Measurements from ENCODE around the gene JPH2.
"Not testable (repeated sequence)": the region's sequence is repeated elsewhere in the genome, so short reads cannot be mapped to it uniquely, and the experiment has no call there.

The JPH2 gene

DNA sequence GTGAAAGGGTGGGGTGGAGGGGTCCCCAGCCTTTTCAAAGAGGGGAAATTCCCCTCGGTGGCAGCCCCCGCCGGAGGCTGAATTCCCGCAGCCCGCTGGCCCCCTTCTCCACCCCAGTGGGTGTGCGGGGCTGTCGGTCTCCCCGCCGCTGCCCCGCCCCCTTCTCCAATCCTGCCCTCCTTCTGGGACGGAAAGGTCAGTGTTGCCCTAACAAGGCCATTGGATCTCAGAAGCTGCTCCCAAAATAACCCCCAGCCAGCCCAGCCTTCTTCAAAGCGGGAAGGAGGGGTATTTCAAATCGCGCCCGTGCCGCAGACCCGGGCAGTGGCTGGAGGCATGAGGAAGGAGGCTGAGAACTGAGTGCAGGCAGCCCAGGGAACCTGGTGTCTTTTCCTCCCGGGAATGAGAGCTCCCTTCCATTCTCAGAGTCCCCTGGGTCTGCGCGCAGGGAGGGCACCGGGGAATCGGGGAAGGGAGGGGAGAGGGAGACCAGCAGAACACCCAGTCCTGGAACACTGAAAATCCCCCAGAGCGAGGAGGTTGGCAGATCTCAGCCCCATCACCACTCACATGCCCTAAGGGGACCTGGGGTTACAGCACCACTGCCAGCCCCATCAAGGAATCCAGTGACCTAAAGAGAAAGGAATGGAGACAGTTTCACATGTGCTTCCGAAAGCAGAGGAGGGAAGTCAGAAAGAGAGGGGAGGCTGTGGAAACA is at the start of gene JPH2:
Gene JPH2 (minus strand): TSS at position 135 of the 718 bp plus-strand sequence. CDS start 483 bp downstream, outside the sequence.
- DNase-seq (ENCODE audit: low read depth, low spot score): peak; percentile 84

- no peak for DNase-seq (ENCODE audit: low read depth, low spot score)
These were observed 48.7 kb upstream of the JPH2 start for GRCh38 chr20:44235702-44236101.

GRCh38 chr20:44234566-44235317 is 47.8 kb upstream of the JPH2 start:
- DNase-seq (ENCODE audit: low read depth, low spot score): no peak

DNA sequence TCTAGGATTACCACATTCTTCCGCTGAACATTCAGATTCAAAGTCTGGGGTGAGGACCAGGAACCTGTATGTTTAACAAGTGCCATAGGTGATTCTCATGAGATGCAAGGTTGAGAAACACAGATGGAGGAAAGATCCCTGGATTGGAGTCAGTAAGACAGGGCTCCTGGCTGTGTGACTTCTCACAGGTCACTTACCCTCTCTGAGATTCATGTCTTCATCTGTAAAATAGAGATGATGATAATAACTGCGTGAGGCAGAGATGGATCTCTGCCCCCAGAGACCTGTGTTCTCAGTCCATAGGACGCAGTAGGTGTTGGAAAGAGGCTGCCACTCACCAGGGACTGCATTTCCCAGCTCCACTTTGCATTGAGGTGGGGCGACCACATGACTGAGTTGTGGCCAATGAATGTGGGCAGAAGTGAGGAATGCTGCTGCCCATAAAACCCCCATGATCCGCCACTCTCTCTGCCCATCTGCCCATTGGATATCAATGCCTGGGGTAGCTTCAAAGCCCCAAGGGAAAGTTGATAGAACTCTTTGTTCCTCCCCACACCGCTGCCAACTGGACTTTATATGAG is 46.5 kb upstream of the JPH2 start:
- no peak for DNase-seq (ENCODE audit: low read depth, low spot score)

DNA sequence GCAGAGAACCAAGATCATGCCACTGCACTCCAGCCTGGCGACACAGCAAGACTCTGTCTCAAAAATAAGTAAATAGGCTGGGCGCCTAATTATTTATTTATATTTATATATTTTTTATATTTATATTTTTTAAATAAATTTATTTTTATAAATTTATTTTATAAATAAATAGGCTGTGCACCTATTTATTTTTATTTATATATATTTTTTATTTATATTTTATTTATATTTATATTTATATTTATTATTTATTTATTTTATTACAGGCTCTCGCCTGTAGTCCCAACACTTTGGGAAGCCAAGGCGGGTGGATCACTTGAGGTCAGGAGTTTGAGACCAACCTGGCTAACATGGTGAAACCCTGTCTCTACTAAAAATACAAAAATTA is 45.5 kb upstream of the JPH2 start:
- DNase-seq (ENCODE audit: low read depth, low spot score): not testable (repeated sequence)

DNA sequence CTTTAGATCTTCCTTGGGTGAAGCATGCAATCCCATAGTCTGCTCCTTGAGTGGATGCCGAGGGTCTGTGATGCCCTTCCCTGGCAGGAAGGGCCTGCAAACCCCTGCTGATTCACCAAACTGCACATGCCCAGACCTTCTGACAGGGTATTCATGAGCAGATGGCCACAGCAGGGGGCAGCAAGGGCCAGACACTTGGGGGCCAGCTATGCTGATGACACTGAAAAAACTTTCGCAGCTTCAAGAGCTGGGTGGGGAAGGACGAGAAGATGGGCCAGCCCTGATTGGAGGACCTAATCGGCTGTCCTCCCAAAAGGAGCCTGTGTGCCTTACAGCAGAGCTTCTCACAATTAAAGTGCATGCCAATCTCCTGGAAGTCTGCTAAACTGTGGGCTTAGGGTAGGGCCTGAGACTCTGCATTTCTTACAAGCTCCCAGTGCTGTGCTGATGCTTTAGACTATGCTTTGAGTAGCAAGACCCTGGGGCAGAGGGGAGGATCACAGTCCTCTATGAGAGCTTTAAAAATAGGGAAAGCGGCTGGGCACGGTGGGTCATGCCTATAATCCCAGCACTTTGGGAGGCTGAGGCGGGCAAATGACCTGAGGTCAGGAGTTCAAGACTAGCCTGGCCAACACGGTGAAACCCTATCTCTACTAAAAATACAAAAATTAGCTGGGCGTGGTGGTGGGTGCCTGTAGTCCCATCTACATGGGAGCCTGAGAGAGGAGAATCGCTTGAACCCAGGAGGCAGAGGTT is 44.9 kb upstream of the JPH2 start:
- no peak for DNase-seq (ENCODE audit: low read depth, low spot score)

DNA sequence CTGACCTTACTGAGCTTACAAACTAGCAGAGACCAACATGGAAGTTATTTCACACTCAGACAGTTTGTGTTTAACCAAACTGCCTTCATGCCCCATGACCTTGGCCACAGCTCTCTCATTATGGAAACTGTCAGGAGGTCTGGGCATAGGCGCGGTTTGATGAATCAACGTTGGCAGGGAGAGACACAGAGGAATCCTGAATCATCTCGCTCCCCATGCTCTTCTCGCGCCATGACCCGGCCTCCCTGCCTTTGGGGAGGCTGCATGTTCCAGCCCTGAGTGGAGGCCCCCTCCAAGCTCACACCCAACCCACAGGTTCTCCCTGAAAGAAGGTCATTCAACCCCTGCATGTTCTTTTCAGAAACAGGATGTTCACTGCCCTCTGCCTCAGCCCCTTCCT is 44.2 kb upstream of the JPH2 start:
- DNase-seq (ENCODE audit: low read depth, low spot score): no peak

DNA sequence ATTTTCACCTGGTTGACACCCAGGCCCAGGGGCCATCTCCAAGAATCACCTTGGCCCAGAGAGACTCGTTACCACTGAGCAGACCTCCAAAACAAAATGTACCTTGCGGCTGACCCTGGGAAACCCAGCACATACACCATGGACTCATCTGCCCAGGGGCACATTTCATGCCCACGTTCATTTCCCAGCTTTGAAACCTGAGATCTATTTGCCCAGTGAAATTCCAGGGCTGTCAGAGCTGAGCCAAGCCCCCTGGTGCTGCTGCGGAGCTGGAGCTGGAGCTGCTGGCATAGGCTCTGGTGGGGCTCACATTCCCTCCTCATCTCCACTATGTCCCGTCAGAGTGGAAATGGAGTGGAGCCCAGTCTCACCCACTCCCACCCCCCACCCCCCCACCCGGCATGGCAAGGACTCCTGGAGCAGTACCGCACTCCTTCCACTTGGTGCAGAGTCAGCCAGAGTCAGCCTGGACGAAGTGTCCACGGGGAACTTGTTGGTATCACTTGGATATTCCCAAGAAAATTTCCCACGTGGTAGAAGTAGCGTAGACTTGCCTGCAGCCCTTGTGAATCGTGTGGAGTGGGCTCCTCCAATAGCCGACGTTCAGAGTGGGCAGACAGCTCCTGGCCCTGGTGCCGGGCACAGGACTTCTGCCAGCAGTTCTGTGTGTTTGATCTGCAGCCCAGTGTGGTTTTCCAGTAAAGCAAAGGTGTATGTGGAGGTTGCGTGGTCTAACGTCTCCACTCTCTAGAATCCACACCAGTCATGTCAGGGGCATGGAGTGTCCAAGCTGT is 41.7 kb upstream of the JPH2 start:
- no peak for DNase-seq (ENCODE audit: low read depth, low spot score)

GRCh38 chr20:44224637-44225036 is 37.6 kb upstream of the JPH2 start:
- DNase-seq (ENCODE audit: low read depth, low spot score): no peak

DNA sequence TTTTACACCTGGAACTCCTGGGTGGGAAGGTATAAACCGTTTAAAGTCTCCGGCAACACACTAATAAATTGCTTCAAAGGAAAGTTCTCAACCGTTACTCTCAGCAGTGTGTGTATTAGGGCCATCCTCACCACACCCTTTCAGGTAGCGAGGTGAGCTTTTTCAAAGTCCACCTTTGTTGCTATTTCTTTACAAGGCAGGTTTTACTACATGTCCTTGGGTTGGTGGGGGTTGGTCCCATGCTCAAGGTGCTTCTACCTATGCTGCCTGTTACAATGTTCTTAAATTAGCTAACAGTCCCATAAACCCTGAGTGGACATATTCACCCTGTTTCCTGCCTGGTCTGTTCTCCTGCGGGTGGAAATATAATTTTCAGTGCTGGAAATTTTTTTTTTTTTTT is 36.7 kb upstream of the JPH2 start:
- no peak for DNase-seq (ENCODE audit: low read depth, low spot score)

GRCh38 chr20:44222633-44223368 is 35.8 kb upstream of the JPH2 start:
- DNase-seq (ENCODE audit: low read depth, low spot score): no peak

GRCh38 chr20:44222027-44222426 is 35.0 kb upstream of the JPH2 start:
- no peak for DNase-seq (ENCODE audit: low read depth, low spot score)

DNA sequence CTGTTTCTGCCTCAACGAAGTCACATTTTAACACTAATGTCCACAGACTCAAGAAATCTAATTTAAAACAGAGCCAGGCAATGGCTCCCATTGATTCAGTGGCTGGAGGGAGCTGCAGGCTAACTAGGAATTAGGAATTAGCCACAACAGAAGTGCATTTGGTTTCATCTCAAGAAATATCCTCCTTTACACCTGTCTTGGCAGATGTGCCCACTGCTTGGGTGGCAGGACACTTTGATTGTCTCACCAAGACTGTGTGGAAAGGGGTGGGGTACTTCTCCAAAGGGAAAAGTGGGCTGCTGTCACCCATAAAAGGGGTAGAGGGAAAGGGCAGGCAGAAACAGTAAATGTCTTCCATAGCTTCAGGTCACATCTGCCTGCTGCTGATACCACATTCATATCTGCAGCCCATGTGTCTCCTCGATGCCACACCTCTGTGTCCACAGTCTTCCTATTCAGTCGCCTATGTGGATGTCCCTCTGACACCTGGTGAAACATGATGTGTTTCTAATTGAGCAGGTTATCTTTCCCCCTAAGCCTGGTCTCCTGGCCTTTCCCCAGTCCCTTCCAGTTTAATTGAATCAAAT is 34.5 kb upstream of the JPH2 start:
- DNase-seq (ENCODE audit: low read depth, low spot score): no peak

DNA sequence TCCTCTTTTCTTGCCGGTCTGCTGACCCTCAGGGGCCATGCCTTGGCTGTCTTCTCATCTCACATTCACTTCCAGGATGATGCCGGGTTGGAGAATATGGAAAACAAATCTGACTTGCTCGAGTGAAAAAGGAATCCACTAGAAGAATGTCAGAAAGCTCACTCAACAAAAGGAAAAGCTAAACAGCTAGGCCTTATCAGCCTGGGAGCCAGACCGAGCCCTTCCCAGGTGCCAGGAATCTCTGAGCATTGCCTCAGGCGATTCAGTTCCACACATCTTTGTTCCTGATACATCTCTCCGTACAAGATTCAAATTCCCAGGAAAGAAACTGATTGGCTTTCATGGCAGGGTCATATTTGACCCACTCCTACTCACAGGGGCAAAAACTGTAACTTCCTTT is 32.8 kb upstream of the JPH2 start:
- peak; percentile 60 for DNase-seq (ENCODE audit: low read depth, low spot score)

- no peak for DNase-seq (ENCODE audit: low read depth, low spot score)
These were observed 32.3 kb upstream of the JPH2 start for GRCh38 chr20:44219170-44219730.

GRCh38 chr20:44218446-44218845 is 31.5 kb upstream of the JPH2 start:
- DNase-seq (ENCODE audit: low read depth, low spot score): peak; percentile 29

GRCh38 chr20:44217342-44218092 is 30.5 kb upstream of the JPH2 start:
- DNase-seq (ENCODE audit: low read depth, low spot score): peak; percentile 84

- peak; percentile 79 for DNase-seq (ENCODE audit: low read depth, low spot score)
These were observed 28.1 kb upstream of the JPH2 start for GRCh38 chr20:44215125-44215524.

GRCh38 chr20:44212792-44213191 is 25.8 kb upstream of the JPH2 start:
- no peak for DNase-seq (ENCODE audit: low read depth, low spot score)
